Colonic mucosa (tissue), 4 donors: ENCODE results near the gene RNF213. TPM values are rescaled to one million over a fixed set of nuclear protein-coding genes. Genes with fewer than 3 reads are reported as not detected.

ENCODE experiments used
- DNase-seq: peaks from one replicate; pipeline ENCODE4 v3.0.0-alpha.2; 2020
- H3K27ac ChIP-seq: fragments of 200-600 bp; one replicate; pipeline ENCODE4 v1.8.0; 2021
- H3K27me3 ChIP-seq: fragments of 200-600 bp; one replicate; pipeline ENCODE4 v1.8.0; 2021
- H3K36me3 ChIP-seq: fragments of 200-600 bp; one replicate; pipeline ENCODE4 v1.8.0; 2021
- H3K4me1 ChIP-seq: fragments of 200-600 bp; one replicate; pipeline ENCODE4 v1.8.0; 2021; ENCODE audit warnings: mild to moderate bottlenecking
- H3K4me3 ChIP-seq: fragments of 200-600 bp; one replicate; pipeline ENCODE4 v1.8.0; 2021
- H3K9ac ChIP-seq, 2 donors: one replicate each; pipeline ENCODE4 v1.7.0; 2013; ENCODE audit warnings: control low read depth in 2 of 2, low read depth in 2 of 2, low read length in 2 of 2
- H3K9me3 ChIP-seq: fragments of 200-600 bp; one replicate; pipeline ENCODE4 v1.8.0; 2021
- CTCF ChIP-seq: fragments of 200-600 bp; IDR thresholded peaks from one replicate; pipeline ENCODE4 v1.8.0; 2022; ENCODE audit warnings: antibody characterized with exemption, mild to moderate bottlenecking
- intact Hi-C: fragments of 100-400 bp; cut with DNase I; formaldehyde crosslinking; loops from one replicate; pipeline ENCODE4 v1.14.1; 2022
- total RNA-seq, 2 donors: library from RNA; stranded (reverse); fragmentation: NEBNext Ultra II Directional in 1 of 2; extraction: Animal tissue kit (Norgen Biotek cat#: 25700) in 1 of 2; gene quantifications; one replicate each; pipeline ENCODE4 v1.2.1, GENCODE V29; 2021
- donor health status: healthy.
- donor health status: DM: no; HTN: no; CAD: no.
- donor health status: DM: no; HTN: no; CAD: no.

Gene RNF213
- total RNA-seq, 2 donors from 2014 or later: 80.8 to 101 TPM

GRCh38 chr17:80245566-80246265, 14.9 kb upstream of the RNF213 start:
- Histone ChIP-seq H3K9ac (no peak overlapping the region), H3K27ac (no peak overlapping the region), H3K4me1 (no peaks in the 10 kb centered on the region), H3K27me3 (no peaks in the 10 kb centered on the region), H3K4me3 (no peak overlapping the region), H3K36me3 (no peaks in the 10 kb centered on the region), H3K9me3 (no peaks in the 10 kb centered on the region)
- DNase-seq: no peak
- no peak for TF ChIP-seq CTCF
- intact Hi-C loops: no loop called here

- intact Hi-C loops: no loop called here
- H3K27ac ChIP-seq: no peak overlapping the region
- no peaks in the 10 kb centered on the region for H3K27me3 ChIP-seq
- H3K9ac ChIP-seq: no peak overlapping the region
- H3K36me3 ChIP-seq: no peaks in the 10 kb centered on the region
- TF ChIP-seq CTCF: no peak
- H3K4me3 ChIP-seq: no peak overlapping the region
- no peaks in the 10 kb centered on the region for H3K4me1 ChIP-seq
- no peak for DNase-seq
- H3K9me3 ChIP-seq: no peaks in the 10 kb centered on the region
Observed at GRCh38 chr17:80246266-80246681, 14.4 kb upstream of the RNF213 start.

GRCh38 chr17:80246726-80247125, 13.9 kb upstream of the RNF213 start:
- TF ChIP-seq CTCF: no peak
- DNase-seq: no peak
- Histone ChIP-seq H3K9me3 (no peaks in the 10 kb centered on the region), H3K9ac (no peak overlapping the region), H3K4me1 (no peaks in the 10 kb centered on the region), H3K36me3 (no peaks in the 10 kb centered on the region), H3K27me3 (no peaks in the 10 kb centered on the region), H3K4me3 (no peak overlapping the region), H3K27ac (no peak overlapping the region)
- intact Hi-C loops: no loop called here

- no peaks in the 10 kb centered on the region for H3K27me3 ChIP-seq
- H3K9ac ChIP-seq: no peak overlapping the region
- no peaks in the 10 kb centered on the region for H3K4me1 ChIP-seq
- H3K4me3 ChIP-seq: no peak overlapping the region
- no peak overlapping the region for H3K27ac ChIP-seq
- H3K36me3 ChIP-seq: no peaks in the 10 kb centered on the region
- H3K9me3 ChIP-seq: no peaks in the 10 kb centered on the region
- DNase-seq: no peak
- no peak for TF ChIP-seq CTCF
- intact Hi-C loops: no loop called here
Observed at GRCh38 chr17:80247561-80247960, 13.1 kb upstream of the RNF213 start.

- no peaks in the 10 kb centered on the region for H3K36me3 ChIP-seq
- no peak for DNase-seq
- no peak for TF ChIP-seq CTCF
Observed at GRCh38 chr17:80248001-80248893, 12.4 kb upstream of the RNF213 start.

More at GRCh38 chr17:80248001-80248893, 12.4 kb upstream of the RNF213 start:
- Histone ChIP-seq H3K4me1 (no peaks in the 10 kb centered on the region), H3K9ac (no peak overlapping the region), H3K9me3 (no peaks in the 10 kb centered on the region), H3K27ac (no peak overlapping the region), H3K4me3 (no peak overlapping the region), H3K27me3 (no peaks in the 10 kb centered on the region)
- intact Hi-C loops: no loop called here
